Measurements from ENCODE around the gene ALDH1L1. TPM values are rescaled to one million over a fixed set of nuclear protein-coding genes. Genes with fewer than 3 reads are reported as not detected.

Gene ALDH1L1
- total and polyA plus RNA-seq, 2 donors (not counting 1 experiment from before 2014, with no cell fraction given) = not detected

DNA sequence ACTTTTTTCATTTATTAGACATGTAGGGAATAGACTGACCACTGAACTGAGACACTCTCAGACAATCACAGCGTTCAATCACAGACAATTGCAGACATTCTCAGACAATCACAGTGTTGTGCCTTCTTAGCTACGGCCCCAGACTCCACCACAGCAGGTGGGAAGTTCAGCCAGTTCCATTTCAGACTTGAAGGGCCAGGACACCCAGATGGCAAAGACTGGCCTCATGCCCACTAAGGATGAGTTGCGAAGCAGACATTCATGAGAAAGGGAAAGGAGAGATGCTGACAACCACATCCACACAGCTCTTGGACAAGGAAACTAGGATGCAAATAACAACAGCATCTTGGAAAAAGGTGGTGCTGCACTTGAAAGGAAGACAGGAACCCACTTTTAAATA lies 21.9 kb upstream of the ALDH1L1 start:
- POLR2A ChIA-PET = no interaction called here
- H3K36me3 ChIP-seq (replicated peaks in 1 of 2; ENCODE audit: control extremely low read depth in 1 of 2, control insufficient read depth in 1 of 2, extremely low read depth in 1 of 2, insufficient read depth in 2 of 2, low read length in 1 of 2) = no peaks in the 10 kb centered on the region
- intact Hi-C loops (cut with micrococcal nuclease) = no loop called here
- ATAC-seq (ENCODE audit: low read depth) (no peak), DNase-seq (no peak)
- TF ChIP-seq, protein P1, sequence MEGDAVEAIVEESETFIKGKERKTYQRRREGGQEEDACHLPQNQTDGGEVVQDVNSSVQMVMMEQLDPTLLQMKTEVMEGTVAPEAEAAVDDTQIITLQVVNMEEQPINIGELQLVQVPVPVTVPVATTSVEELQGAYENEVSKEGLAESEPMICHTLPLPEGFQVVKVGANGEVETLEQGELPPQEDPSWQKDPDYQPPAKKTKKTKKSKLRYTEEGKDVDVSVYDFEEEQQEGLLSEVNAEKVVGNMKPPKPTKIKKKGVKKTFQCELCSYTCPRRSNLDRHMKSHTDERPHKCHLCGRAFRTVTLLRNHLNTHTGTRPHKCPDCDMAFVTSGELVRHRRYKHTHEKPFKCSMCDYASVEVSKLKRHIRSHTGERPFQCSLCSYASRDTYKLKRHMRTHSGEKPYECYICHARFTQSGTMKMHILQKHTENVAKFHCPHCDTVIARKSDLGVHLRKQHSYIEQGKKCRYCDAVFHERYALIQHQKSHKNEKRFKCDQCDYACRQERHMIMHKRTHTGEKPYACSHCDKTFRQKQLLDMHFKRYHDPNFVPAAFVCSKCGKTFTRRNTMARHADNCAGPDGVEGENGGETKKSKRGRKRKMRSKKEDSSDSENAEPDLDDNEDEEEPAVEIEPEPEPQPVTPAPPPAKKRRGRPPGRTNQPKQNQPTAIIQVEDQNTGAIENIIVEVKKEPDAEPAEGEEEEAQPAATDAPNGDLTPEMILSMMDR (IDR thresholded peaks at IDR 0.05) = no peak
- TF ChIP-seq EZH2 (IDR thresholded peaks at IDR 0.05; ENCODE audit: borderline replicate concordance, insufficient read depth, low read depth, low read length, poor library complexity, severe bottlenecking) = no peak
- H3K4me3 Mint-ChIP-seq = no peak overlapping the region
- H3K27ac ChIP-seq (ENCODE audit: low read length in 2 of 2) = no peak overlapping the region
- no peaks in the 10 kb centered on the region for H3K9me3 Mint-ChIP-seq (ENCODE audit: insufficient read depth)
- no peaks in the 10 kb centered on the region for H3K9me3 ChIP-seq (ENCODE audit: control extremely low read depth in 1 of 3, control insufficient read depth in 2 of 3, insufficient read depth in 1 of 3, low read length in 2 of 3)
- no peak overlapping the region for H2AFZ ChIP-seq (ENCODE audit: insufficient read depth, low read depth, low read length, poor library complexity, severe bottlenecking)
- H3K27ac Mint-ChIP-seq = no peak overlapping the region
- H3K4me1 ChIP-seq (ENCODE audit: control insufficient read depth in 2 of 2, insufficient read depth in 2 of 2, low read length in 2 of 2) = no peaks in the 10 kb centered on the region
- no peak overlapping the region for H3K4me3 ChIP-seq (ENCODE audit: control extremely low read depth in 1 of 5, extremely low read depth in 1 of 5, insufficient read depth in 1 of 5, low read depth in 2 of 5, low read length in 4 of 5)
- no peak overlapping the region for H3K9ac ChIP-seq (ENCODE audit: low read length)
- no peaks in the 10 kb centered on the region for H3K4me1 Mint-ChIP-seq
- H3K27me3 ChIP-seq (replicated peaks in 1 of 4; ENCODE audit: control extremely low read depth in 1 of 4, control insufficient read depth in 3 of 4, insufficient read depth in 4 of 4, low read length in 3 of 4) = peaks cover 0 to 6% (median 2%) of the 10 kb centered on the region in 4 experiments
- CTCF ChIA-PET = no interaction called here
- H4K20me1 ChIP-seq (ENCODE audit: control insufficient read depth, insufficient read depth, low read length, poor library complexity, severe bottlenecking) = no peaks in the 10 kb centered on the region
- no peaks in the 10 kb centered on the region for H3K79me2 ChIP-seq (ENCODE audit: control insufficient read depth, insufficient read depth, low read length)
- WGBS (ENCODE audit: insufficient coverage) = 92% methylated on average over 2 of the region's 3 CpGs
- H3K4me2 ChIP-seq (replicated peaks; ENCODE audit: low read depth, low read length, poor library complexity, severe bottlenecking) = no peak overlapping the region
- H3K27me3 Mint-ChIP-seq = peaks cover 31% of the 10 kb centered on the region

DNA sequence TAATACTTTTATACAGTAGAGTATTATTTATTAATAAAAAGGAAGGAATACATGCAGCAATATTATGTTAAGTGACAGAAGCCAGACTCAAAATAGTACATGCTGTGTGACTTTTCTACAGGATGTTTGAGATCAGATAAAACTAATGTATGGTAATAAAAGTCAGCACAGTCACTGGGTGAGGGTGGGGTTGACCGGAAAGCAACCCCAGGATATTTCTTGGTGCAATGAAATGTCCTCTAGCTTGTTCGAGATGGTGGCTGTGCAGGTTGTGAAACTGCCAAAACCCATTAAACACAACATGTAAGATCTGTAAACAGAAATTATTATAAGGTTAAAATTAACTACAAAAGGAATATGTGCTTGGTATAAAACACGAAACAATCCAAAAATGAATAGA lies 20.8 kb upstream of the ALDH1L1 start:
- no CpG with 5 or more reads among the region's 3 CpGs for WGBS (ENCODE audit: insufficient coverage)
- Histone ChIP-seq H3K36me3 (replicated peaks in 1 of 2; ENCODE audit: control extremely low read depth in 1 of 2, control insufficient read depth in 1 of 2, extremely low read depth in 1 of 2, insufficient read depth in 2 of 2, low read length in 1 of 2) (no peaks in the 10 kb centered on the region), H2AFZ (ENCODE audit: insufficient read depth, low read depth, low read length, poor library complexity, severe bottlenecking) (no peak overlapping the region), H3K9me3 (ENCODE audit: control extremely low read depth in 1 of 3, control insufficient read depth in 2 of 3, insufficient read depth in 1 of 3, low read length in 2 of 3) (no peaks in the 10 kb centered on the region), H4K20me1 (ENCODE audit: control insufficient read depth, insufficient read depth, low read length, poor library complexity, severe bottlenecking) (no peaks in the 10 kb centered on the region), H3K4me2 (replicated peaks; ENCODE audit: low read depth, low read length, poor library complexity, severe bottlenecking) (no peak overlapping the region), H3K79me2 (ENCODE audit: control insufficient read depth, insufficient read depth, low read length) (no peaks in the 10 kb centered on the region), H3K4me3 (ENCODE audit: control extremely low read depth in 1 of 5, extremely low read depth in 1 of 5, insufficient read depth in 1 of 5, low read depth in 2 of 5, low read length in 4 of 5) (no peak overlapping the region), H3K4me1 (ENCODE audit: control insufficient read depth in 2 of 2, insufficient read depth in 2 of 2, low read length in 2 of 2) (no peaks in the 10 kb centered on the region), H3K27ac (ENCODE audit: low read length in 2 of 2) (no peak overlapping the region), H3K9ac (ENCODE audit: low read length) (no peak overlapping the region), H3K27me3 (replicated peaks in 1 of 4; ENCODE audit: control extremely low read depth in 1 of 4, control insufficient read depth in 3 of 4, insufficient read depth in 4 of 4, low read length in 3 of 4) (peaks cover 0 to 6% (median 2%) of the 10 kb centered on the region in 4 experiments)
- Mint-ChIP-seq H3K27ac (no peak overlapping the region), H3K9me3 (ENCODE audit: insufficient read depth) (no peaks in the 10 kb centered on the region), H3K4me3 (no peak overlapping the region), H3K4me1 (no peaks in the 10 kb centered on the region), H3K27me3 (peaks cover 30% of the 10 kb centered on the region)
- TF ChIP-seq, protein P1 (IDR thresholded peaks at IDR 0.05) = no peak
- POLR2A ChIA-PET = no interaction called here
- no peak for DNase-seq
- intact Hi-C loops (cut with micrococcal nuclease) = no loop called here
- CTCF ChIA-PET = no interaction called here
- no peak for ATAC-seq (ENCODE audit: low read depth)
